OCI-LY3 (cell line): ENCODE measurements around the gene PDE9A.
A peak's percentile ranks its signal among the peaks of the same experiment; 100 is the strongest.

Experiments
- H2AFZ ChIP-seq: fragments of 200-600, 300-600 bp; shearing (Covaris generic); 2 replicates; pipeline ENCODE4 v1.6.0; 2014; ENCODE audit warnings: antibody characterized with exemption, low read depth, low read length
- H3K27ac ChIP-seq: fragments of 200-600, 300-600 bp; sonication (generic); 2 replicates; pipeline ENCODE4 v1.5.1; 2014; ENCODE audit warnings: mild to moderate bottlenecking, low read length, moderate library complexity, mixed read lengths
- H3K27me3 ChIP-seq: fragments of 200-600, 300-600 bp; sonication (generic); 2 replicates; pipeline ENCODE4 v1.6.1; 2014; ENCODE audit warnings: low read depth, low read length, mixed read lengths
- H3K36me3 ChIP-seq: fragments of 200-600, 300-600 bp; sonication (generic); replicated peaks from 2 replicates; pipeline ENCODE3; 2014; ENCODE audit warnings: low read depth, low read length, mixed read lengths
- H3K4me1 ChIP-seq: fragments of 300-600, 200-600 bp; sonication (generic); 2 replicates; pipeline ENCODE4 v1.6.1; 2014; ENCODE audit warnings: low read length, mixed read lengths
- H3K4me2 ChIP-seq: fragments of 200-600, 300-600 bp; sonication (generic); 2 replicates; pipeline ENCODE4 v1.6.1; 2014; ENCODE audit warnings: low read length, mixed read lengths
- H3K4me3 ChIP-seq: fragments of 300-600, 200-600 bp; sonication (generic); 2 replicates; pipeline ENCODE4 v1.5.1; 2014; ENCODE audit warnings: antibody characterized with exemption, mild to moderate bottlenecking, low read length, moderate library complexity
- H3K79me2 ChIP-seq: fragments of 300-600, 200-600 bp; shearing (Covaris generic); 2 replicates; pipeline ENCODE4 v1.6.1; 2014; ENCODE audit warnings: mild to moderate bottlenecking, low read length, mixed read lengths
- H3K9ac ChIP-seq: fragments of 300-600, 200-600 bp; shearing (Covaris generic); 2 replicates; pipeline ENCODE4 v1.6.0; 2014; ENCODE audit warnings: mild to moderate bottlenecking, low read length, moderate library complexity
- H3K9me3 ChIP-seq: fragments of 200-600, 300-600 bp; shearing (Covaris generic); 2 replicates; pipeline ENCODE4 v1.6.1; 2014; ENCODE audit warnings: low read length, mixed read lengths; ENCODE audit not compliant: insufficient read depth
- H4K20me1 ChIP-seq: fragments of 200-600, 300-600 bp; sonication (generic); 2 replicates; pipeline ENCODE4 v1.6.1; 2016; ENCODE audit warnings: low read length, mixed read lengths; ENCODE audit not compliant: insufficient read depth
- EZH2phosphoT487 ChIP-seq: fragments of 200-600 bp; shearing (Covaris generic); IDR thresholded peaks from 2 replicates; pipeline ENCODE4 v1.6.1; 2018; ENCODE audit warnings: antibody characterized with exemption, mixed run types, low read depth
- TF ChIP-seq, protein P1 (sequence below): fragments of 200-600, 300-600 bp; sonication (generic); IDR thresholded peaks from 2 replicates; pipeline ENCODE4 v1.5.1; 2014; ENCODE audit warnings: antibody characterized with exemption, low read length, low read depth

Gene PDE9A

DNA sequence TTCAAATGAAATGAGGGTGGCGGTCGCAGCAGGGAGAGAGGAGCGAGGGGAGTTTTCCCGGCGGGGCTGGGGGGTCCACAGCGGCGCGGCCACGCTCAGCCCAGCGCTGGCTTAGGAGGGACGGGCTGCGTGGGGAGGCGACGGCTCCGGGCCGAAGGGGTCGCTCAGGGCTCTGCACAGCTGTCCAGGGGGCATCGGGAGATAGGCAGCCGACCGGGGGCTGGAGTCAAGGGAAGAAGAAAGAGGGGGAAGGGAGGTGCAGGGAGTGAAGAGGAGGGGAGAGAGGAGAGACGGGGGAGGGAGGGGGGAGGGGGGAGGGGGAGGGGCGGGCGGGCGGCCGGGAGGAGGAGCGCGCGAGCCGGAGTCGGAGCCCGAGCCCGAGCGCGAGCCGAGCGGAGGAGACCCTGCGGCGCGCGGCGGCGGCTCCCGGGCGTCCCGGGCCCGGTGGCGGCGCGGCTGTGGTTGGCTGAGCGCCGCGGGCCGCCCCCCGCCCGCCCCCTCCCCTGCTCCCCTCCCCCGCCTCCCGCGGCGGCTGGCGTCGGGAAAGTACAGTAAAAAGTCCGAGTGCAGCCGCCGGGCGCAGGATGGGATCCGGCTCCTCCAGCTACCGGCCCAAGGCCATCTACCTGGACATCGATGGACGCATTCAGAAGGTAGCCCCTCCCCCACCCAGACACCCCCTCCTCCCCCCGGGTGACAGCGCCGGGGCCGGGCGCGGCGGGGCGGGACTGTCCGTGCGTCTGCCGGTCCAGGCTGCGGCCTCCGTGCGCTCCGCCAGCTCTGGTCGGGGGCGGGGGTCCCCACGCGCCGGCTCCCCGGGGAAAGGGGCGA lies at the start of gene PDE9A:
Gene PDE9A, plus strand, starts transcription at position 391 of the 831 bp plus-strand sequence. Its CDS starts 194 bp downstream, at position 585.
- no peak within 1 kb of the TSS for H2AFZ ChIP-seq
- no peak within 1 kb of the TSS for H3K9ac ChIP-seq
- H3K9me3 ChIP-seq = no peaks in the 10 kb centered on the region
- H3K4me2 ChIP-seq = peak within 1 kb of the TSS; percentile 50
- H3K36me3 ChIP-seq = no peaks in the 10 kb centered on the region
- H3K4me3 ChIP-seq = peak within 1 kb of the TSS; percentile 64
- TF ChIP-seq EZH2phosphoT487 = no peak
- TF ChIP-seq, protein P1, sequence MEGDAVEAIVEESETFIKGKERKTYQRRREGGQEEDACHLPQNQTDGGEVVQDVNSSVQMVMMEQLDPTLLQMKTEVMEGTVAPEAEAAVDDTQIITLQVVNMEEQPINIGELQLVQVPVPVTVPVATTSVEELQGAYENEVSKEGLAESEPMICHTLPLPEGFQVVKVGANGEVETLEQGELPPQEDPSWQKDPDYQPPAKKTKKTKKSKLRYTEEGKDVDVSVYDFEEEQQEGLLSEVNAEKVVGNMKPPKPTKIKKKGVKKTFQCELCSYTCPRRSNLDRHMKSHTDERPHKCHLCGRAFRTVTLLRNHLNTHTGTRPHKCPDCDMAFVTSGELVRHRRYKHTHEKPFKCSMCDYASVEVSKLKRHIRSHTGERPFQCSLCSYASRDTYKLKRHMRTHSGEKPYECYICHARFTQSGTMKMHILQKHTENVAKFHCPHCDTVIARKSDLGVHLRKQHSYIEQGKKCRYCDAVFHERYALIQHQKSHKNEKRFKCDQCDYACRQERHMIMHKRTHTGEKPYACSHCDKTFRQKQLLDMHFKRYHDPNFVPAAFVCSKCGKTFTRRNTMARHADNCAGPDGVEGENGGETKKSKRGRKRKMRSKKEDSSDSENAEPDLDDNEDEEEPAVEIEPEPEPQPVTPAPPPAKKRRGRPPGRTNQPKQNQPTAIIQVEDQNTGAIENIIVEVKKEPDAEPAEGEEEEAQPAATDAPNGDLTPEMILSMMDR = no peak
- H3K27me3 ChIP-seq = peaks cover 24% of the 10 kb centered on the region
- H3K4me1 ChIP-seq = peaks cover 8% of the 10 kb centered on the region
- H3K79me2 ChIP-seq = no peaks in the 10 kb centered on the region
- H3K27ac ChIP-seq = no peak within 1 kb of the TSS
- no peaks in the 10 kb centered on the region for H4K20me1 ChIP-seq

DNA sequence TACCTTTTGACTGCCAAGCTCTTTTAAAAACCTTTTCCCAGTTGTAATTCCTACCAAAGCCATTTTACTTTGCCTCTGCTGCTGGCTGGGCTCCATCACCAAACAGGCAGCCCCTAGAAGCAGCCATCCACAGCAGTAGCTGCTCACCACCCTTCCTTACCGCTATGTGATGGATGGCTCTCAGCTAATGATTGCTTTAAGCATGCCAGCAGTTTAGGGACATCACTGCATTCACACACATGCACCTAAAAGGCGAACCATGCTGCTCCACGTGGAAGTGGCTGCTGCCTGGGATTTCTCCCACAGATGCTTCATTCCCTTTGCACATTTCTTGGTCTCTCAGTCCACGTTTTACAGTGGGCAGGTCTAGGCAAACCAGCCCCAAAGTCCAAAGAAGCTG lies 46.3 kb upstream of the PDE9A start:
- Histone ChIP-seq H3K27me3 (no peaks in the 10 kb centered on the region; the same call in 1 of the 2 replicates), H3K9ac (no peak overlapping the region), H3K4me3 (no peak overlapping the region), H3K4me2 (no peak overlapping the region), H4K20me1 (no peaks in the 10 kb centered on the region), H3K27ac (no peak overlapping the region), H3K4me1 (no peaks in the 10 kb centered on the region), H2AFZ (no peak overlapping the region), H3K79me2 (no peaks in the 10 kb centered on the region), H3K9me3 (0 out of 2 replicates have a peak, but pooled peaks cover 5% of the 10 kb centered on the region), H3K36me3 (no peaks in the 10 kb centered on the region)
- no peak for TF ChIP-seq EZH2phosphoT487
- TF ChIP-seq, protein P1 = no peak

DNA sequence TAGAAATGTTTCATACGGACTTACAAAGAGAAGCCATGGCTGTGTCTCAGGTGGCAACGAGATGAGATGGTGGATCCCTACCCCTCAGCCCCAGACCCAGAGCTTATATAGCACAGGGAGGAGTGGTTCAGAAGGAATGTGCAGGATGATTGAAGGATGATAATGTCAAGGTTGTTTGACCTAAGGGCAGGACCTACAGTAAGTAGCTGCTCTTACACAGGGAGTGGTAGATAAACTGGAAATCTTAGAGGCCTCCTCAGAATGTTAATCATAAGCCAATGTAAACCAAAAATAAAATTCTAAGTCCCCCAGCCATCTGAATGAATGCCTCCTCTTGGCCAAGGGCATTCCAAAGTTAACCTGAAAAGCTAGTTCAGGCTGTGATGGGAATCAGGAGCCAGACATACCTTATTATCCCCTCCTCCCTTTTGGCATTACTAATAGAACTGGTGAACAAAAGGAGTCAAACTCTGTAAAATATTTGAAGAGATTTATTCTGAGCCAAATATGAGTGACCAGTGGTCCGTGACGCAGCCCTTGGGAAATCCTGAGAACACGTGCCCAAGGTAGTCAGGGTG lies 45.8 kb upstream of the PDE9A start:
- H3K36me3 ChIP-seq = no peaks in the 10 kb centered on the region
- no peak overlapping the region for H3K4me3 ChIP-seq
- no peaks in the 10 kb centered on the region for H3K4me1 ChIP-seq
- no peak overlapping the region for H2AFZ ChIP-seq
- H3K27me3 ChIP-seq = no peaks in the 10 kb centered on the region; the same call in 1 of the 2 replicates
- no peaks in the 10 kb centered on the region for H4K20me1 ChIP-seq
- no peaks in the 10 kb centered on the region for H3K79me2 ChIP-seq
- TF ChIP-seq, protein P1 = no peak
- TF ChIP-seq EZH2phosphoT487 = no peak
- H3K4me2 ChIP-seq = no peak overlapping the region
- 0 out of 2 replicates have a peak, but pooled peaks cover 5% of the 10 kb centered on the region for H3K9me3 ChIP-seq
- H3K9ac ChIP-seq = no peak overlapping the region
- H3K27ac ChIP-seq = no peak overlapping the region

DNA sequence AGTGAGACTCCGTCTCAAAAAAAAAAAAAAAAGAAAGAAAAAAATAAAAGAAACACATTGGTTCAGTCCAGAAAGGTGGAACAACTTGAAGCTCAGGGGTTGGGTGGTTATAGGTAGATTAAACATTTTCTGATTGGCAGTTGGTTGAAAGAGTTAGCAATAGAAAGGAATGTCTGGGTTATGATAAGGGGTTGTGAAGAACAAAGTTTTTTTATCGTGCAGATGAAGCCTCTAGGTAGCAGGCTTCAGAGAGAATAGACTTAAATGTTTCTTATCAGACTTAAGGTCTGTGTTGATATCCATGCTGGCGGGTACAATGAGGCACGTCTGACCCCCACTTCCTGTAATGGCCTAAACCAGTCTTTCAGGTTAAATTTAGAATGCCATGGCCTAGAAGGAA lies 45.0 kb upstream of the PDE9A start:
- Histone ChIP-seq H3K4me1 (no peaks in the 10 kb centered on the region), H3K9me3 (0 out of 2 replicates have a peak, but pooled peaks cover 5% of the 10 kb centered on the region), H2AFZ (no peak overlapping the region), H3K9ac (no peak overlapping the region), H3K4me2 (no peak overlapping the region), H4K20me1 (no peaks in the 10 kb centered on the region), H3K79me2 (no peaks in the 10 kb centered on the region), H3K27me3 (no peaks in the 10 kb centered on the region; the same call in 1 of the 2 replicates), H3K36me3 (no peaks in the 10 kb centered on the region), H3K27ac (no peak overlapping the region), H3K4me3 (no peak overlapping the region)
- TF ChIP-seq, protein P1 = no peak
- no peak for TF ChIP-seq EZH2phosphoT487
